Kidney epithelial cell (primary cell): Measurements from ENCODE around the gene EPB41L4B. TPM values are rescaled to one million over a fixed set of nuclear protein-coding genes. Genes with fewer than 3 reads are reported as not detected.

Experiments used
- DNase-seq: peaks from one replicate; pipeline ENCODE4 v3.0.0-alpha.2; 2010; ENCODE audit warnings: low read depth
- H3K27me3 ChIP-seq: 2 replicates; pipeline ENCODE4 v1.6.0; 2011; ENCODE audit warnings: low read length; ENCODE audit not compliant: control insufficient read depth, insufficient read depth
- H3K36me3 ChIP-seq: 2 replicates; pipeline ENCODE4 v1.5.1; 2011; ENCODE audit warnings: low read length; ENCODE audit not compliant: control insufficient read depth, insufficient read depth
- H3K4me3 ChIP-seq: 2 replicates; pipeline ENCODE4 v1.5.1; 2011; ENCODE audit warnings: low read depth, mild to moderate bottlenecking, control low read depth, low read length
- CTCF ChIP-seq: IDR thresholded peaks from 2 replicates; pipeline ENCODE4 v1.5.1; 2011; ENCODE audit warnings: mild to moderate bottlenecking, moderate library complexity, low read length, control low read depth, inconsistent platforms; ENCODE audit not compliant: insufficient read depth, poor library complexity, severe bottlenecking
- total RNA-seq: library from RNA; depleted of rRNA; stranded (reverse); fragments of >200 nt; gene quantifications from 2 replicates; pipeline ENCODE4 v1.2.3, GENCODE V29; 2015

Gene EPB41L4B
- total RNA-seq, 1 donor from 2014 or later: 11.0 TPM

GRCh38 chr9:109258481-109259302 lies 62.2 kb downstream of the EPB41L4B start:
- no peak overlapping the region for H3K4me3 ChIP-seq
- H3K36me3 ChIP-seq: no peaks in the 10 kb centered on the region
- no peaks in the 10 kb centered on the region for H3K27me3 ChIP-seq
- no peak for DNase-seq
- no peak for TF ChIP-seq CTCF

- no peak overlapping the region for H3K4me3 ChIP-seq
- H3K27me3 ChIP-seq: no peaks in the 10 kb centered on the region
- no peaks in the 10 kb centered on the region for H3K36me3 ChIP-seq
- no peak for DNase-seq
- TF ChIP-seq CTCF: no peak
Observed at GRCh38 chr9:109256336-109256735, 64.5 kb downstream of the EPB41L4B start.

- TF ChIP-seq CTCF: no peak
- no peak overlapping the region for H3K4me3 ChIP-seq
- no peaks in the 10 kb centered on the region for H3K27me3 ChIP-seq
- DNase-seq: no peak
- no peaks in the 10 kb centered on the region for H3K36me3 ChIP-seq
Observed at GRCh38 chr9:109255394-109255793, 65.5 kb downstream of the EPB41L4B start.

GRCh38 chr9:109254317-109254716 lies 66.5 kb downstream of the EPB41L4B start:
- TF ChIP-seq CTCF: no peak
- DNase-seq: no peak
- H3K4me3 ChIP-seq: no peak overlapping the region

GRCh38 chr9:109253637-109254284 lies 67.1 kb downstream of the EPB41L4B start:
- no peak overlapping the region for H3K4me3 ChIP-seq
- no peaks in the 10 kb centered on the region for H3K27me3 ChIP-seq
- no peaks in the 10 kb centered on the region for H3K36me3 ChIP-seq
- no peak for TF ChIP-seq CTCF
- peak; percentile 50 for DNase-seq

More at GRCh38 chr9:109254317-109254716, 66.5 kb downstream of the EPB41L4B start:
- no peaks in the 10 kb centered on the region for H3K27me3 ChIP-seq
- no peaks in the 10 kb centered on the region for H3K36me3 ChIP-seq

- Histone ChIP-seq H3K36me3 (no peaks in the 10 kb centered on the region), H3K27me3 (no peaks in the 10 kb centered on the region), H3K4me3 (no peak overlapping the region)
- DNase-seq: no peak
- TF ChIP-seq CTCF: no peak
Observed at GRCh38 chr9:109253241-109253636, 67.6 kb downstream of the EPB41L4B start.
